ENCODE measurements around the gene FCN3. TPM values are rescaled to one million over a fixed set of nuclear protein-coding genes. Genes with fewer than 3 reads are reported as not detected.

Gene FCN3
- total RNA-seq, 1 donor from 2014 or later, result not detected

GRCh38 chr1:27403065-27403726 lies 28.6 kb upstream of the FCN3 start:
- no peak for DNase-seq (ENCODE audit: low read depth, low spot score)
- H3K4me3 Mint-ChIP-seq, result peak overlapping the region; percentile 61
- peaks cover 6% of the 10 kb centered on the region for H3K36me3 Mint-ChIP-seq (ENCODE audit: low read depth)
- H3K27ac Mint-ChIP-seq (ENCODE audit: unreplicated experiment), result peak overlapping the region; percentile 71
- H3K27me3 Mint-ChIP-seq (ENCODE audit: low read depth), result no peaks in the 10 kb centered on the region
- peak; percentile 45 for TF ChIP-seq CTCF (conservative IDR thresholded peaks at IDR 0.05)
- H3K4me1 Mint-ChIP-seq, result peaks cover 73% of the 10 kb centered on the region
- H3K9me3 Mint-ChIP-seq, result no peaks in the 10 kb centered on the region

- DNase-seq (ENCODE audit: low read depth, low spot score), result no peak
- Mint-ChIP-seq H3K9me3 (no peaks in the 10 kb centered on the region), H3K4me1 (peaks cover 77% of the 10 kb centered on the region)
Observed at GRCh38 chr1:27402349-27402754, 27.7 kb upstream of the FCN3 start.

GRCh38 chr1:27400963-27401341 lies 26.3 kb upstream of the FCN3 start:
- peaks cover 2% of the 10 kb centered on the region for H3K27me3 Mint-ChIP-seq (ENCODE audit: low read depth)
- H3K4me1 Mint-ChIP-seq, result peaks cover 64% of the 10 kb centered on the region
- TF ChIP-seq CTCF (conservative IDR thresholded peaks at IDR 0.05), result no peak
- no peak overlapping the region for H3K27ac Mint-ChIP-seq (ENCODE audit: unreplicated experiment)
- no peak for DNase-seq (ENCODE audit: low read depth, low spot score)
- no peaks in the 10 kb centered on the region for H3K36me3 Mint-ChIP-seq (ENCODE audit: low read depth)
- peak overlapping the region; percentile 5 for H3K4me3 Mint-ChIP-seq
- H3K9me3 Mint-ChIP-seq, result no peaks in the 10 kb centered on the region

More at GRCh38 chr1:27402349-27402754, 27.7 kb upstream of the FCN3 start:
- Mint-ChIP-seq H3K4me3 (no peak overlapping the region), H3K27ac (ENCODE audit: unreplicated experiment) (no peak overlapping the region), H3K27me3 (ENCODE audit: low read depth) (peaks cover 2% of the 10 kb centered on the region), H3K36me3 (ENCODE audit: low read depth) (peaks cover 4% of the 10 kb centered on the region)
- peak; percentile 46 for TF ChIP-seq CTCF (conservative IDR thresholded peaks at IDR 0.05)

- Mint-ChIP-seq H3K36me3 (ENCODE audit: low read depth) (no peaks in the 10 kb centered on the region), H3K4me1 (peaks cover 58% of the 10 kb centered on the region), H3K9me3 (no peaks in the 10 kb centered on the region), H3K27me3 (ENCODE audit: low read depth) (peaks cover 2% of the 10 kb centered on the region), H3K4me3 (peak overlapping the region; percentile 36), H3K27ac (ENCODE audit: unreplicated experiment) (peak overlapping the region; percentile 86)
- no peak for DNase-seq (ENCODE audit: low read depth, low spot score)
- TF ChIP-seq CTCF (conservative IDR thresholded peaks at IDR 0.05), result no peak
Observed at GRCh38 chr1:27400082-27400962, 25.7 kb upstream of the FCN3 start.

GRCh38 chr1:27399251-27400025 lies 24.8 kb upstream of the FCN3 start:
- H3K36me3 Mint-ChIP-seq (ENCODE audit: low read depth), result no peaks in the 10 kb centered on the region
- TF ChIP-seq CTCF (conservative IDR thresholded peaks at IDR 0.05), result no peak
- peaks cover 2% of the 10 kb centered on the region for H3K27me3 Mint-ChIP-seq (ENCODE audit: low read depth)
- H3K4me3 Mint-ChIP-seq, result peak overlapping the region; percentile 36
- peaks cover 58% of the 10 kb centered on the region for H3K4me1 Mint-ChIP-seq
- H3K9me3 Mint-ChIP-seq, result no peaks in the 10 kb centered on the region
- no peak for DNase-seq (ENCODE audit: low read depth, low spot score)
- H3K27ac Mint-ChIP-seq (ENCODE audit: unreplicated experiment), result peak overlapping the region; percentile 28

All from neural crest cell (in vitro differentiated cells).